Hematopoietic multipotent progenitor cell treated with erythropoietin and hydrocortisone succinate and interleukin-3 and kit ligand, for 15 days (in vitro differentiated cells): Measurements from ENCODE around the gene ZNF354C.
"Not testable (repeated sequence)": the region's sequence is repeated elsewhere in the genome, so short reads cannot be mapped to it uniquely, and the experiment has no call there.

ENCODE experiments used
- DNase-seq: peaks from one replicate; pipeline ENCODE4 v3.0.0-alpha.2; 2015; ENCODE audit warnings: low spot score

ZNF354C gene

GRCh38 chr5:179060116-179061008 is at the start of gene ZNF354C:
TSS of gene ZNF354C (plus strand) at chr5:179060373. CDS start at chr5:179062069, 1,696 bp downstream.
- no peak for DNase-seq

GRCh38 chr5:179023528-179024189 is 36.5 kb upstream of the ZNF354C start, which contains the start of gene ZNF879:
TSS of gene ZNF879 (plus strand) at chr5:179023804. CDS start at chr5:179025005, 1,201 bp downstream.
- DNase-seq: peak; percentile 5

DNA sequence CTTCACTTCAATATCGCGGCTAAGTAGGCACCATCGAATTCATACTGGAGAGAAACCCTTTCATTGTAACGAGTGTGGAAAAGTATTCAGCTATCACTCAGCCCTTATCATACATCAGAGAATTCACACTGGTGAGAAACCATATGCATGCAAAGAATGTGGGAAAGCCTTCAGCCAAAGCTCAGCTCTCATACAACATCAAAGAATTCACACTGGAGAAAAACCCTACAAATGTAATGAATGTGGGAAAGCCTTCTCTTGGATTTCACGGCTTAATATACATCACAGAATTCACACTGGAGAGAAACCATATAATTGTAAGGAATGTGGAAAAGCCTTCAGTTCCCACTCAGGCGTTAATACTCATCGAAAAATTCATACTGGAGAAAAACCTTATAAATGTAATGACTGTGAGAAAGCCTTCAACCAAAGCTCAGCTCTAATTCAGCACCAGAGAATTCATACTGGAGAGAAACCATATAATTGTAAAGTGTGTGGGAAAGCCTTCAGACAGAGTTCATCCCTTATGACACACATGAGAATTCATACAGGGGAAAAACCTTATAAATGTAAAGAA is 27.1 kb upstream of the ZNF354C start:
- no peak for DNase-seq

GRCh38 chr5:179044765-179045164 is 15.4 kb upstream of the ZNF354C start:
- DNase-seq: no peak

DNA sequence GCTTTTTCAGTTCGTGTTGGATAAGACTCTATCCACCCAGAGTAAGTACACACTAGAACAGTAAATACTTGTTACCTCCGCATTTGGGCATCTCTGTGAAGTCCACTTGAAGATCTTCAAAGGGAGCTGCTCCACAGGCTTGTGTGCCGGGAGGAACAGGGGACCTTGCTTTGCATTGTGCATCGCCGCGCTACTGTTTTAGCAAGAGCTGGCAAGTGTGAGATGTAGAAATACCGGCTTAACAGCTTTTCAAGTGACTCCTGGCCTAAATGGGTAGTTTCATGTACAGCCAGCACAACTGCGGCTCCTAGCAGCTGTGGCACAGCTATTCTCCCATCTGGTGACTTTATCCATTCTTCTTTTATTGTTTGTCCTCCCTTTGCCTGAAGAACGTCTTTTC is 8.4 kb upstream of the ZNF354C start:
- no peak for DNase-seq

- DNase-seq: no peak
These were observed 6.0 kb upstream of the ZNF354C start for GRCh38 chr5:179054036-179054785.

GRCh38 chr5:179054876-179055275 is 5.3 kb upstream of the ZNF354C start:
- no peak for DNase-seq

- no peak for DNase-seq
These were observed 4.7 kb upstream of the ZNF354C start for GRCh38 chr5:179055436-179055835.

GRCh38 chr5:179055841-179056240 is 4.3 kb upstream of the ZNF354C start:
- DNase-seq: no peak

DNA sequence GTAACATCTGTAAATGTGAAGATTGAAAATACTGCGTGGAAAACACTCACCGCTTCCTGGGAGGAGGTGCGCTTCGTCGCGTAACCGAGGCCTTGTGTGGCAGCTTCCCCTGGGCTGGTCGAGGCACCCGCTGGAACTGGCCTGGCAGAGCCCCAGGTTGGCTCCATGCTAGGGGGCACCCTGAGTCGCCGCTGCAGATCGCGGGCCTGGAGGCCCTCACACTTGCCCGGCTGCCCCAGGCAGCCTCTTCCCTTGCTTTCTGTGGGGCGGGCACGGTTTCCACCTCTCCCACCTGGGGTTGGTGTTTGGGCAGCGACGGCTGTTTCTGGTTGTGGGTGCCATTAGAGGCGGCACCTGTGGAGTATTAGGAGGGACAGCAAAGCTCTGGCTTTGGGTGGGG is 852 bp downstream of the ZNF354C start:
- DNase-seq: no peak

- no peak for DNase-seq
These were observed 5.5 kb downstream of the ZNF354C start for GRCh38 chr5:179065703-179066102.

GRCh38 chr5:179079165-179079987 is 19.2 kb downstream of the ZNF354C start:
- no peak for DNase-seq

GRCh38 chr5:179080724-179081123 is 20.6 kb downstream of the ZNF354C start:
- DNase-seq: no peak

DNA sequence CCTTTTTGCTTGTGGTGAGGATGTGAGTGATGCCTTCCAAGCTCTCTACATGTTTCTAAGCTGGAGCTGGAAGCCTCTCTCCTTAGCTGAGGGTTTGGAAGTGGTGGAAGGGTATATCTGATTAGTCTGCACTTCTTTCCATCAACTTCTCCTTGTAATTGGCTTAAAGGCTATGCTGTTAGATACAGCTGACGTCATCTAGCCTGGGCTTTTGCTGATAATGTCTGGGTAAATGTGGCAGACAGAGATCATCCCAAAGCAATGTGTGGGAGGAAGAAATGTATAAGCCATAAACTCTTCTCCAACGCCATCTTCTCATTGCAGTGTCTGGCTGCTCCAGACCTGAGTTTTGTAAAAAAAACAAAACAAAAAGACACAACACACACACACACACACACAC is 29.3 kb downstream of the ZNF354C start:
- DNase-seq: no peak

- not testable (repeated sequence) for DNase-seq
These were observed 41.1 kb downstream of the ZNF354C start for GRCh38 chr5:179101282-179101681.

DNA sequence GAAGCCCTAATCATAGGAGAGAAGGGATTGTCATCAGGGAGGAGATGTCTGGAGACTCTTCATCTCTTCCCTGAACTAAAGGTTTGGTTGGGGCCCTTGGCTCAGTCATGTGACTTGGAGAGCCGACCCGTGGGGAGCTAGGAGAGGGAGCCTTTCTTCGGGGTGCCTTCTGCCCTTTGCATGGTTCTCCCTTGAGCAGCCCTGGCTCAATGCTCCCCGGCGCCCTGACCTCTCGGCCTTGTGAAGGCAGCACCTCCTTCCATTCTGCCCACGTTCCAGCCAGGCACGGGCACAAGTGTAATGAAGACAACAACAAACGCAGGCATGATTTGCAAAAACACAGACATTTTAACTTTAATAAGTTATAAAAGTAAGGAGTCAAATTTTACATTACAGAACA is 50.4 kb downstream of the ZNF354C start:
- DNase-seq: no peak

GRCh38 chr5:179111267-179112207 is 51.4 kb downstream of the ZNF354C start:
- no peak for DNase-seq

DNA sequence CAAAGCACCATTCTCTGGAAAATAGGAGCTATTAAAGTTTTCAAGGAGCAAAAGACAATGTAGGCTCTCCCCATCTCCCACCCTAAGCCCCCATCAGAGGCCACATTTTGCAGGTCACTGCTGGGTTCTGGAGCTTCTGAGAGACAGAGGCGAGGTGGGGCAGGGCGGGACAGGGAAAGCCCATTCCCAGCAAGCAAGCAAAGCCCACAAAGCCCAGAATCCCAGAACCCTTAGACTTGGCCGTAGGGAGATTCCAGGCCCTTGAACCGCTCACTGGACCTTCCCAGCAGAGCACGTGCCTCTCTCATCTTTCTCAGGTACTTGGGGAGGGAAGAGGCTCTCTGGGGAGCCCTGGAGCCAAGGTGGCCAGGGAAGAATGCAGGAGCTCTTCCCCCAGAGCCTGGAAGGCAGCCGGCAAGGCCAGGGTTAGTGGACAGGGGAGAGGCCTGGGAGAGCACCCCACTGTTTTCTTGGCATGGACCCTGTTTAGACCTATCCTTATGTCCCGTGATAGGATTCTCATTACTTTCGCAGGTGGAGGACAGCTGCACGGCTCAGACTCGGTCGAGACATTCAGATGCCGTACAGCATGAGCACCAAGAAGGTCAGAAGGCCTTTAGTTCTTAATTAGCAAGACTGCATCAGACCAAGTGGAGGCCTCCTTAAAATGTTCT is 52.4 kb downstream of the ZNF354C start:
- DNase-seq: no peak

- no peak for DNase-seq
These were observed 53.0 kb downstream of the ZNF354C start for GRCh38 chr5:179113143-179113530.
